HUES6 (cell line): Measurements from ENCODE around the gene BTF3L4.
A peak's percentile ranks its signal among the peaks of the same experiment; 100 is the strongest.
"Not testable (repeated sequence)": the region's sequence is repeated elsewhere in the genome, so short reads cannot be mapped to it uniquely, and the experiment has no call there.

Source experiments
- H3K27ac ChIP-seq: 2 replicates; pipeline ENCODE4 v1.7.0; 2013; ENCODE audit warnings: low read depth, mild to moderate bottlenecking, low read length, inconsistent platforms
- H3K27me3 ChIP-seq: 2 replicates; pipeline ENCODE4 v1.6.1; 2013; ENCODE audit warnings: low read length; ENCODE audit not compliant: control insufficient read depth, insufficient read depth
- H3K36me3 ChIP-seq: 2 replicates; pipeline ENCODE4 v1.6.1; 2013; ENCODE audit warnings: low read length; ENCODE audit not compliant: control insufficient read depth, insufficient read depth
- H3K4me1 ChIP-seq: 2 replicates; pipeline ENCODE4 v1.6.1; 2013; ENCODE audit warnings: low read length; ENCODE audit not compliant: control insufficient read depth, insufficient read depth
- H3K4me3 ChIP-seq: 2 replicates; pipeline ENCODE4 v1.5.1; 2013; ENCODE audit warnings: low read depth, low read length
- H3K9ac ChIP-seq: one replicate; pipeline ENCODE4 v1.6.1; 2013; ENCODE audit warnings: mild to moderate bottlenecking, low read length
- H3K9me3 ChIP-seq: 2 replicates; pipeline ENCODE4 v1.6.1; 2013; ENCODE audit warnings: low read depth, low read length; ENCODE audit not compliant: control insufficient read depth, insufficient read depth

Gene BTF3L4

DNA sequence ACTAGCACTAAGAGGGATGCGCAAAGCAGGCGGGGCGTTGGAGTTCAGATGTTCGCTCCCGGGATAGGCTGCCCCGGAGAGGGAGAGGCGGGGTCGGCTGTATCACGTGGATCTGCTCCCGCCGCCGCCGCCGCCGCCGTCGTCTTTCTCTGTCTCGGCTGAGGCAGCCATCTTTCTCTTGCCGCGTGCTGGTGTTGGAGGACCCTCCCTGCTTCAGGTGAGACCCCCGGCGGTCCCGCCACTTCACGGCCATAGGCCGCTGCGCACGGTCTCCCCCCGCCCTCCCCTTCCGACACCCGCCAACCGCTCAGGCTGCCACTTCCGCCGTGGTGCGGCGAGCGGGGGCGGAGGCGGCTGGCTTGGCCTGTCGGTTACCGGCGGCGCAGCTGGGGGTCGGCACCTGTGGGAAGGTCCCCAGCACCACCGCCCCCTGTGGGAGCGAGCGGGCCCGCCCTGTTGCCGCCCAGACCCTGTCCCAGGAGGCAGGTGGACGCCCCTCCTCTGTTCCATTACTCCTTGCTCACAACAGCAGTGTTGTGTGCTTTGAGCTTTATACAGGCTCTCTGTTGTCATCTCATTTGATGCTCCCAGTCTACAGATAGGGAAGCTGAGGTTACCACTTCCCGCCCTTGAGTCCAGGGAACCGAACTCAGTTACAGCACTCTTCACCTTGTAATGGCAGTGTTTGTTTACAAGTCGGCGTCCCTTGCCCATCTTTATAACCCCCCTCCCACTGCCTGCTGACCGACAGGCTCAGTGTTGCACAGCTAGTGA, at the start of gene BTF3L4:
BTF3L4 (plus strand) TSS at position 133 of the 774 bp plus-strand sequence. CDS start 3,553 bp downstream, outside the sequence.
- peak within 1 kb of the TSS; percentile 95 for H3K4me3 ChIP-seq
- peaks cover 14% of the 10 kb centered on the region; the same call in 1 of the 2 replicates for H3K4me1 ChIP-seq
- no peaks in the 10 kb centered on the region for H3K27me3 ChIP-seq
- peak within 1 kb of the TSS; percentile 84 for H3K27ac ChIP-seq
- H3K36me3 ChIP-seq, result peaks cover 31% of the 10 kb centered on the region
- peak within 1 kb of the TSS; percentile 89 for H3K9ac ChIP-seq
- H3K9me3 ChIP-seq, result no peaks in the 10 kb centered on the region

DNA sequence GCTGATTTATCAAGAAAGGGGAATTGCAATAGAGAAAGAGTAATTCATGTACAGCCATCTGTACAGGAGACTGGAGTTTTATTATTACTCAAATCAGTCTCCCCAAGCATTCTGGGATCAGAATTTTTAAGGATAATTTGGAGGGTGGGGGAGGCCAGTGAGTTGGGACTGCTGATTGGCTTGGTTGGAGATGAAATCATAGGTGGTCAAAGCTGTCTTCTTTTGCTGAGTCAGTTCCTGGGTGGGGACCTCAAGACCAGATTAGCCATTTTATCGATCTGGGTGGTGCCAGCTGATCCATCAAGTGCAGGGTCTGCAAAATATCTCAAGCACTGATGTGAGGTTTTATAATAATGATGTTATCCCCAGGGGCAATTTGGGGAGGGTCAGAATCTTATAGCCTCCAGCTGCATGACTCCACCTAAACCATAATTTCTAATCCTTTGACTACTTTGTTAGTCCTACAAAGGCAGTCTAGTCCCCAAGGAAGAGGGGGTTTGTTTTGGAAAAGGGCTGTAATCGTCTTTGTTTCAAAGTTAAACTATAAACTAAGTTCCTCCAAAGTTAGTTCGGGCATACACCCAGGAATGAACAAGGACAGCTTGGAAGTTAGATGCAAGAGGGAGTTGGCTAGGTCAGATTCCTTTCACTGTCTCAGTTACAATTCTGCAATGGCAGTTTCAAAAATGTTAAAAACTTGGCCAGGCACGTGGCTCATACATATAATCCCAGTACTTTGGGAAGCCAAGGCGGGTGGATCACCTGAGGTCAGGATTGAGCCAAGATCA, 48.7 kb upstream of the BTF3L4 start:
- Histone ChIP-seq H3K27ac (peak overlapping the region; percentile 72), H3K9ac (peak overlapping the region; percentile 73), H3K36me3 (no peaks in the 10 kb centered on the region), H3K27me3 (no peaks in the 10 kb centered on the region), H3K9me3 (no peaks in the 10 kb centered on the region), H3K4me1 (peaks cover 33% of the 10 kb centered on the region), H3K4me3 (peak overlapping the region; percentile 46)

DNA sequence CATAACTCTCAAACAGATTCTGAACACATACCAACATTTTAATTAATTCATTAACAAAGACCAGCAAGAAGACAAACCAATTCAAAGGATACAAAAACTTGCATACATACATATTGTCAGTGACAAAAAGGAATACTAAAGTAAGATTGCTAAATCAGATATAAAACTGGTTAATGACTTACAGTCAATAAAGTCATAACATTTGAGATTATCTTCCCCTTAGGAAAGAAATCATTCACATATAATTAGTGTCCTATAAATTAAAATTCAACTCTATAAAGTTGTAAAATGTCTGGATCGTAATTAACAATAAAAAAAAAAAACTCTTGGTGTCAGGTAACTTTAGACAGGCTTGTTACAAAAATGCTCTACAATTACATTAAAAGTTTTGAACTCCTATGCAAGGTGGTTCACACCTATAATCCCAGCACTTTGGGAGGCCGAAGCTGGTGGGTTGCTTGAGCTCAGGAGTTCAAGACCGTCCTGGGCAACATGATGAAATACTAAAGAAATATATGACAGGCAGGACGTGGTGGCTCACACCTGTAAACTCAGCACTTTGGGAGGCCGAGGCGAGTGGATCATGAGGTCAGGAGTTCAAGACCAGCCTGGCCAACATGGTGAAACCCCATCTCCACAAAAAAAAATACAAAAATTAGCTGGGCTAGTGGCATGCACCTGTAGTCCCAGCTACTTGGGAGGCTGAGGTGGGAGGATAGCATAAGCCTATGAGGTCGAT, 47.9 kb upstream of the BTF3L4 start:
- peak overlapping the region; percentile 72; the same call in 1 of the 2 replicates for H3K27ac ChIP-seq
- peak overlapping the region; percentile 73 for H3K9ac ChIP-seq
- peaks cover 33% of the 10 kb centered on the region for H3K4me1 ChIP-seq
- no peaks in the 10 kb centered on the region for H3K36me3 ChIP-seq
- no peak overlapping the region for H3K4me3 ChIP-seq
- H3K9me3 ChIP-seq, result no peaks in the 10 kb centered on the region
- H3K27me3 ChIP-seq, result no peaks in the 10 kb centered on the region

DNA sequence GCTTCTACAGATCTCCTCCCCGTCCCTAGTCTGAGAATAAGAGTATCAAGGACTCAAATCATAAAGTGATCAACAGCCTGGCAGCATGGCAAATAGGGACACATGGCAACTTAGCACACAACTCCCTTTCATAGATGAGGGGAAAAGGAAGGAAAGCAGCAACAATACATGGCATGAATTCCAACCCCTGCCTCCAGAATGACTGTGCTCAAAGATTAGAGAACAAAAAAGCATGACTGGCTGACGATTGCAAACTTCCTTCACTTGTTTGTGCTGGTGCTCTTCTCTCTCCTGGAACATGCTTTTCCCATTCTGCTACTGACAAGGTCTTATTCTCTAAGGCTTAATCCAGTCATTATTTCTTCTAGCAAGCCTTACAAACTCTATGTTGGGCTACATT, 34.0 kb upstream of the BTF3L4 start:
- H3K27me3 ChIP-seq, result no peaks in the 10 kb centered on the region
- H3K4me3 ChIP-seq, result no peak overlapping the region
- H3K4me1 ChIP-seq, result no peaks in the 10 kb centered on the region
- H3K9me3 ChIP-seq, result no peaks in the 10 kb centered on the region
- no peak overlapping the region for H3K27ac ChIP-seq
- no peak overlapping the region for H3K9ac ChIP-seq
- H3K36me3 ChIP-seq, result peaks cover 56% of the 10 kb centered on the region

DNA sequence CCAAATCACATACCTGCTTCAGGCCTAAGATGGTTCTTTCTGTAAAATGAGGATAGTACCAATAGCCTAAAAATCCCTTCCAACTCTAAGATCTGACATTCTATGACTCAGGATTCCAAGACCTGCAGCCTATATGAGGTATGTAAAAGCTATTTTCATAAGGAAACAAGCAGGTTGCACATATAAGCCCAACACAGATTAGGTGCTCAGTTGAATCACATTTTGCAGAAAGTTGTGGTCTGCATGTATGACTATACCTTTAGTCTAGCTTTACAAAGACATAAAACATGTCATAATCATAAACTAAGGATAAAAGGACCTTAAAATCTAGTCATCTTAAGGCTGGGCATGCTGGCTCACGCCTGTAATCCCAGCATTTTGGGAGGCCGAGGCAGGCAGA, 29.8 kb upstream of the BTF3L4 start:
- no peaks in the 10 kb centered on the region for H3K27me3 ChIP-seq
- no peak overlapping the region for H3K27ac ChIP-seq
- no peaks in the 10 kb centered on the region for H3K9me3 ChIP-seq
- H3K4me3 ChIP-seq, result no peak overlapping the region
- H3K36me3 ChIP-seq, result peaks cover 48% of the 10 kb centered on the region
- no peaks in the 10 kb centered on the region for H3K4me1 ChIP-seq
- H3K9ac ChIP-seq, result no peak overlapping the region

DNA sequence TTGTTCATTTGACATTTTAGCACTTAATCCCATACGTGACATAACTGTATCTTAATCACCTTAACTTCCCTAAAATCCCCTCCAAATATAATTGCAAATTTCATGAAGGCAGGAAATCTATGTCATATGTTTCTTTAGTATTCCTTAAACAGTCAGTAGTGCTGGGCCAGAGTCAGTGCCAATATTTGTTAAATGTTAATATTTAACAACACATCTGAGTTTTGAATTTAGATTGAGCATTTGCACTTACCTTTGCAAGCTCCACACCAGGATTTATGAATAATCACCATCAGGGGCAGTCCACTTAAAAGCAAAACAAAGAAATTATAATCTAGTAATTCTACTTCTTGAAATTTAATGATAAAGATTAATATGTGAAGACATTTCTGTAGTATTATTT, 27.8 kb upstream of the BTF3L4 start:
- Histone ChIP-seq H3K36me3 (peaks cover 33% of the 10 kb centered on the region), H3K27ac (no peak overlapping the region)

DNA sequence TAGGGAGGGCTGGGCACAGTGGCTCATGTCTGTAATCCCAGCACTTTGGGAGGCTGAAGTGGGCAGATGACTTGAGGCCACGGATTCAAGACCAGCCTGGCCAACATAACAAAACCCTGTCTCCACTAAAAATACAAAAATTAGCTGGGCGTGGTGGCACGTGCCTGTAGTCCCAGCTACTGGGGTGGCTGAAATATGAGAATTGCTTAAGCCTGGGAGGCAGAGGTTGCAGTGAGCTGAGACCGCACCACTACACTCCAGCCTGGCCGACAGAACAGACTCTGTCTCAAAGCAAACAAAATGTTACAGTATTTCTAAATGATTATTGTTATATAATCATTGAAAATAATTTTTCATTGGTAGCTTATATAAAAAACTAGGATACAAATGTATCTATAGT, 27.3 kb upstream of the BTF3L4 start:
- H3K9ac ChIP-seq, H3K27ac ChIP-seq, H3K4me1 ChIP-seq, H3K27me3 ChIP-seq, H3K9me3 ChIP-seq, H3K4me3 ChIP-seq: not testable (repeated sequence)
- peaks cover 28% of the 10 kb centered on the region for H3K36me3 ChIP-seq

More for the DNA sequence above, 27.8 kb upstream of the BTF3L4 start:
- Histone ChIP-seq H3K4me1 (peaks cover 9% of the 10 kb centered on the region), H3K27me3 (no peaks in the 10 kb centered on the region), H3K9ac (no peak overlapping the region), H3K9me3 (no peaks in the 10 kb centered on the region), H3K4me3 (no peak overlapping the region)

DNA sequence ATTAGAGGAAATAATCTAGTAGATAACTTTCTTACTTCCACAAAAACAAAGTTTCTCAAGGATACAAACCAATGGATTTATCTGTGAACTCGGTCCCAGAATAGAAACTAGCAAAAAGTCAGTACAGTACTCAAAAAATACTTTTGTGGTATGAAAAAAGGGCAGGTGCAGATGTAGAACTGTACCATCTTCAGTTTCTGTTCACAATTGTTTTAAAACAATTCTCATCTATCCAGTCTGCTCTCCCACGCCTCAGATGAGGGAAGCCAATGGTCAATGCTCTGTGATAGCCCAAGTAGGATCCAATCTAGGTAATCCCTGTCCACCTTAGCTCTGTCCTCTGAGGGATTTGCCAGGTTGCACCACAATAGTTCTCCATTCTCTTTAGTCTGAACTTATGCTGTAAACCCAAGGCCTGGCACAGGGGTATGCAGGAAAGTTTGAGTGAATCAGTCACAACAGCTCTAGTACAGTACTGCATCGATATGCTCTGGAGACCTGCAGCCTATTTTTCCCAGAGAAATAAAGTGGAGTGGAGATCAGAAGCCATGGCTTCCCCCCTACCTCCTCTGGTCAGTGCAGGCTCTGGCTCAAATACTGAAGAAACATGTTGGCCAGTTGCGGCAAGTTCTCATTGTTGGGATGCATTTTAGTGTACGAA, 23.8 kb upstream of the BTF3L4 start:
- Histone ChIP-seq H3K4me1 (peaks cover 9% of the 10 kb centered on the region), H3K9me3 (no peaks in the 10 kb centered on the region), H3K9ac (peak overlapping the region; percentile 92), H3K27ac (no peak overlapping the region), H3K36me3 (peaks cover 18% of the 10 kb centered on the region), H3K4me3 (peak overlapping the region; percentile 87), H3K27me3 (no peaks in the 10 kb centered on the region)

DNA sequence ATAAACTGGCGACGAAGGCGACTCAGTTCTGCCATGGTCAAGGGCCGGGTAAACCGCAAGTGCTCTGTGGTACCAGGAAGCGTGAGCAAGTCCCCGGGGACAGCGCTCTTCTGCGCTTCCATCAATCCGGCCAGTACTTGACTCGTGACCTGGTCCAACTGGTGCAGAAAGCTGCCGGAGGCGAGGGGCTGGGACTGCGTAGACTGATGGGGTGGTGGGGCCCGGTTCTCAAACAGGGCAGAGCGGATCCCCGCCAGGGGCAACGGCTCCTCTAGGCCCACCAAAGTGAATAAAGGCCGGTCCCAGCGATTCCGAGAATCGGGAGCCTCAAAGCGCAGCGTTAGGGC, 23.3 kb upstream of the BTF3L4 start:
- Histone ChIP-seq H3K36me3 (peaks cover 22% of the 10 kb centered on the region), H3K4me1 (peaks cover 9% of the 10 kb centered on the region), H3K9ac (peak overlapping the region; percentile 92), H3K27ac (peak overlapping the region; percentile 59), H3K4me3 (peak overlapping the region; percentile 87), H3K9me3 (no peaks in the 10 kb centered on the region), H3K27me3 (no peaks in the 10 kb centered on the region)

DNA sequence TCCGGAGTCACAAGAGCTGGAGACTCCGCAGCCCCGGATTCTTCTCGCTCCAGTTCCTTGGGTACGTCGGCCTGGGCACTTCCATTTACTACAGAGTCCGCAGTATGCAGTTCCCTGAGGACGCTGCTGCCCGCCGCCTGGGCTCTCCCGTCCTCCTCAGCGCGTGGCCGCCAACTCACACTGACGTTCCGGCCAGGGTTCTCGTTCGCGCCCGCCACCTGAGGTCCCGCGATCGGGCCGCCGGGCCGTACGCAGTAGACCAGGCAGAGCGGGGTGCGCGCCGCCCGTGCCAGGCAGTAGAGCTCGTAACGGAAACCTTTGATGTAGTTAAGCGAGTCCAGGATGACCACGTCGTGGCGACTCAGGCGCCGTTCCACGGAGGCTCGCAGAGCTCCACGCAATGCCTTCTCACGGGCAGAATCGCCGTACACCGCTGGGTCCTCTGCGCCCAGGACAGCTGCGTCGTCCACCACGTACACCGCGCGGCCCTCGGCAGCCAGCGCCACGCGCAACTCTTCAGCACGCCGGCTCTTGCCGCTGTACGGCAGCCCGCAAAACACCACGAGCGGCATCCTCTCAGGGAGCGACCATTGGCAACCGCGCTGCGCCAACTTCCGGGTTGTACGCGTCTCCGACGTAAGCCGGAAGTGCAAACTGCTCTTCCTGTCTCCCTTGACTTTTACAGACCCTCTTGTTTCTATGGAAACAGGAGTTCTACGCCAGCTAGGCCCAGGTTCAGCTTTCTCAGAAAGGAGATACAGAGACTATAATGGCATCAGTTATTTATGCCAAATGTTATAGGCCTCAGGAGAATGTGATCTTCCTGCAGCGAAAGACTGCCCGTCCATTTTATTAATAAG, 22.7 kb upstream of the BTF3L4 start, which contains the start of gene KTI12:
KTI12 (minus strand) TSS at position 621 of the 860 bp plus-strand sequence; CDS start at position 572, 49 bp downstream.
- H3K27me3 ChIP-seq, result no peaks in the 10 kb centered on the region
- H3K27ac ChIP-seq, result peak within 1 kb of the TSS; percentile 59
- no peaks in the 10 kb centered on the region for H3K9me3 ChIP-seq
- H3K36me3 ChIP-seq, result peaks cover 29% of the 10 kb centered on the region
- peak within 1 kb of the TSS; percentile 87 for H3K4me3 ChIP-seq
- peak within 1 kb of the TSS; percentile 92 for H3K9ac ChIP-seq
- H3K4me1 ChIP-seq, result peaks cover 9% of the 10 kb centered on the region
